Neural progenitor cell (in vitro differentiated cells): ENCODE measurements around the gene FAM120C.

ENCODE experiments used
- CTCF ChIP-seq: fragments of 200-600 bp; sonication (generic); IDR thresholded peaks from 2 replicates; pipeline ENCODE4 v1.5.1; 2017; ENCODE audit warnings: antibody characterized with exemption, mild to moderate bottlenecking
- EZH2phosphoT487 ChIP-seq: fragments of 200-600 bp; sonication (generic); IDR thresholded peaks from 2 replicates; pipeline ENCODE4 v1.6.1; 2017; ENCODE audit warnings: antibody characterized with exemption

DNA sequence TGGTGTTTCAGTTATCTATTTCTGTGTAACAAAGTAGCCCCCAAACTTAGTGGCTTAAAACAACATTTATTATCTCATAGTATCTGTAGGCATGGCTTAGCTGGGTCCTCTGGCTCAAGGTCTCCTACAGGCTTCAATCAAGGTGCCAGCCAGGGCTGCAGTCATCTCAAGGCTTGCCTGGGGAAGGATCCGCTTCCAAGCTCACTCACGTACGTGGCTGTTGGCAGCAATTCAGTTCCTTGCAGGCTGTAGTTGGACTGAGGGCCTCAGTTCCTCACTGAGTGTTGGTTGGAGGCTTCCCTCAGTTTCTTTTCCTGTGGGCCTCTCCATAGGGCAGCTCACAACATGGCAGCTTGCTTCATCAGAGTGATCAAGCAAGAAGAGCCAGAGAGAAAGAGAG, 9.3 kb downstream of the FAM120C start:
- no peak for TF ChIP-seq CTCF
- no peak for TF ChIP-seq EZH2phosphoT487
